ENCODE measurements around the gene HCN4.

The HCN4 gene

GRCh38 chr15:73330206-73331051, 38.3 kb downstream of the HCN4 start:
- Histone ChIP-seq H3K14ac (ENCODE audit: low read length) (no peak overlapping the region), H4K91ac (ENCODE audit: low read depth, low read length, poor library complexity) (no peak overlapping the region), H3K23ac (ENCODE audit: low read depth, low read length, poor library complexity) (no peak overlapping the region), H3K18ac (ENCODE audit: low read length) (no peak overlapping the region), H3K27ac (replicated peaks; ENCODE audit: low read length) (no peak overlapping the region), H2AK5ac (ENCODE audit: low read depth, low read length) (no peak overlapping the region), H3K4ac (ENCODE audit: low read length) (no peak overlapping the region), H3K79me1 (ENCODE audit: low read depth, low read length) (no peaks in the 10 kb centered on the region), H3K9me3 (replicated peaks in 1 of 2; ENCODE audit: control insufficient read depth in 2 of 2, insufficient read depth in 1 of 2, low read depth in 1 of 2, low read length in 2 of 2) (no peaks in the 10 kb centered on the region), H2AFZ (ENCODE audit: low read length) (no peak overlapping the region), H3K4me3 (ENCODE audit: low read length in 2 of 2) (no peak overlapping the region), H3K4me1 (ENCODE audit: control insufficient read depth in 2 of 2, insufficient read depth in 1 of 2, low read depth in 1 of 2, low read length in 2 of 2) (peaks cover 2% of the 10 kb centered on the region in 2 donors), H3K27me3 (ENCODE audit: control insufficient read depth in 3 of 3, insufficient read depth in 3 of 3, low read depth in 1 of 3, low read length in 3 of 3) (no peaks in the 10 kb centered on the region), H3K4me2 (ENCODE audit: insufficient read depth, low read length, poor library complexity, severe bottlenecking) (no peak overlapping the region), H2BK120ac (ENCODE audit: low read depth, low read length) (no peak overlapping the region), H2BK12ac (ENCODE audit: low read length) (no peak overlapping the region), H2BK5ac (ENCODE audit: low read length) (no peak overlapping the region), H2BK15ac (ENCODE audit: low read length) (no peak overlapping the region), H3K36me3 (replicated peaks in 1 of 2; ENCODE audit: control insufficient read depth in 2 of 2, insufficient read depth in 2 of 2, low read length in 2 of 2) (no peaks in the 10 kb centered on the region), H3K9ac (ENCODE audit: low read depth, low read length, poor library complexity) (no peak overlapping the region), H4K8ac (ENCODE audit: low read depth, low read length) (no peak overlapping the region)
- no CpG with 5 or more reads among the region's 15 CpGs for WGBS, 2 donors (ENCODE audit: extremely low coverage in 2 of 2, insufficient read length in 2 of 2, insufficient replicate concordance in 1 of 2)
- no peak for DNase-seq (ENCODE audit: low spot score)

- Histone ChIP-seq H3K27me3 (ENCODE audit: control insufficient read depth in 3 of 3, insufficient read depth in 3 of 3, low read depth in 1 of 3, low read length in 3 of 3) (no peaks in the 10 kb centered on the region), H3K14ac (ENCODE audit: low read length) (no peak overlapping the region), H4K8ac (ENCODE audit: low read depth, low read length) (no peak overlapping the region), H3K36me3 (replicated peaks in 1 of 2; ENCODE audit: control insufficient read depth in 2 of 2, insufficient read depth in 2 of 2, low read length in 2 of 2) (peaks cover 0 to 4% of the 10 kb centered on the region in 2 donors), H3K27ac (replicated peaks; ENCODE audit: low read length) (no peak overlapping the region), H2BK5ac (ENCODE audit: low read length) (peak overlapping the region; percentile 39), H3K4me1 (ENCODE audit: control insufficient read depth in 2 of 2, insufficient read depth in 1 of 2, low read depth in 1 of 2, low read length in 2 of 2) (peaks cover 2% of the 10 kb centered on the region in 2 donors), H3K4ac (ENCODE audit: low read length) (no peak overlapping the region), H2BK15ac (ENCODE audit: low read length) (no peak overlapping the region), H2AK5ac (ENCODE audit: low read depth, low read length) (no peak overlapping the region), H2BK120ac (ENCODE audit: low read depth, low read length) (no peak overlapping the region), H3K23ac (ENCODE audit: low read depth, low read length, poor library complexity) (peak overlapping the region; percentile 81), H3K9me3 (replicated peaks in 1 of 2; ENCODE audit: control insufficient read depth in 2 of 2, insufficient read depth in 1 of 2, low read depth in 1 of 2, low read length in 2 of 2) (no peaks in the 10 kb centered on the region), H2AFZ (ENCODE audit: low read length) (no peak overlapping the region), H4K91ac (ENCODE audit: low read depth, low read length, poor library complexity) (no peak overlapping the region), H2BK12ac (ENCODE audit: low read length) (no peak overlapping the region), H3K18ac (ENCODE audit: low read length) (no peak overlapping the region), H3K4me3 (ENCODE audit: low read length in 2 of 2) (no peak overlapping the region), H3K4me2 (ENCODE audit: insufficient read depth, low read length, poor library complexity, severe bottlenecking) (no peak overlapping the region), H3K9ac (ENCODE audit: low read depth, low read length, poor library complexity) (no peak overlapping the region), H3K79me1 (ENCODE audit: low read depth, low read length) (no peaks in the 10 kb centered on the region)
- no CpG with 5 or more reads among the region's 21 CpGs for WGBS, 2 donors (ENCODE audit: extremely low coverage in 2 of 2, insufficient read length in 2 of 2, insufficient replicate concordance in 1 of 2)
- no peak for DNase-seq (ENCODE audit: low spot score)
These were observed 39.1 kb downstream of the HCN4 start for GRCh38 chr15:73329501-73330200.

- no peak for DNase-seq (ENCODE audit: low spot score)
These were observed 39.8 kb downstream of the HCN4 start for GRCh38 chr15:73328981-73329380.

GRCh38 chr15:73328149-73328820, 40.5 kb downstream of the HCN4 start:
- DNase-seq (ENCODE audit: low spot score), result no peak
- H2BK15ac ChIP-seq (ENCODE audit: low read length), result no peak overlapping the region
- H3K4me1 ChIP-seq (ENCODE audit: control insufficient read depth in 2 of 2, insufficient read depth in 1 of 2, low read depth in 1 of 2, low read length in 2 of 2), result peaks cover 2% of the 10 kb centered on the region in 2 donors

More at GRCh38 chr15:73328981-73329380, 39.8 kb downstream of the HCN4 start:
- Histone ChIP-seq H2BK120ac (ENCODE audit: low read depth, low read length) (no peak overlapping the region), H4K91ac (ENCODE audit: low read depth, low read length, poor library complexity) (no peak overlapping the region), H3K4ac (ENCODE audit: low read length) (no peak overlapping the region), H3K18ac (ENCODE audit: low read length) (no peak overlapping the region), H3K14ac (ENCODE audit: low read length) (peak overlapping the region; percentile 14), H2AK5ac (ENCODE audit: low read depth, low read length) (no peak overlapping the region), H3K27ac (replicated peaks; ENCODE audit: low read length) (no peak overlapping the region), H2AFZ (ENCODE audit: low read length) (no peak overlapping the region), H2BK15ac (ENCODE audit: low read length) (no peak overlapping the region), H3K4me3 (ENCODE audit: low read length in 2 of 2) (no peak overlapping the region), H3K23ac (ENCODE audit: low read depth, low read length, poor library complexity) (no peak overlapping the region), H4K8ac (ENCODE audit: low read depth, low read length) (no peak overlapping the region), H3K9me3 (replicated peaks in 1 of 2; ENCODE audit: control insufficient read depth in 2 of 2, insufficient read depth in 1 of 2, low read depth in 1 of 2, low read length in 2 of 2) (no peaks in the 10 kb centered on the region), H3K4me1 (ENCODE audit: control insufficient read depth in 2 of 2, insufficient read depth in 1 of 2, low read depth in 1 of 2, low read length in 2 of 2) (peaks cover 2% of the 10 kb centered on the region in 2 donors), H3K4me2 (ENCODE audit: insufficient read depth, low read length, poor library complexity, severe bottlenecking) (no peak overlapping the region), H2BK12ac (ENCODE audit: low read length) (no peak overlapping the region), H2BK5ac (ENCODE audit: low read length) (no peak overlapping the region), H3K79me1 (ENCODE audit: low read depth, low read length) (peaks cover 2% of the 10 kb centered on the region), H3K27me3 (ENCODE audit: control insufficient read depth in 3 of 3, insufficient read depth in 3 of 3, low read depth in 1 of 3, low read length in 3 of 3) (no peaks in the 10 kb centered on the region), H3K36me3 (replicated peaks in 1 of 2; ENCODE audit: control insufficient read depth in 2 of 2, insufficient read depth in 2 of 2, low read length in 2 of 2) (peaks cover 0 to 4% of the 10 kb centered on the region in 2 donors), H3K9ac (ENCODE audit: low read depth, low read length, poor library complexity) (no peak overlapping the region)
- no CpG with 5 or more reads among the region's 10 CpGs for WGBS, 2 donors (ENCODE audit: extremely low coverage in 2 of 2, insufficient read length in 2 of 2, insufficient replicate concordance in 1 of 2)

More at GRCh38 chr15:73328149-73328820, 40.5 kb downstream of the HCN4 start:
- Histone ChIP-seq H3K18ac (ENCODE audit: low read length) (no peak overlapping the region), H4K91ac (ENCODE audit: low read depth, low read length, poor library complexity) (no peak overlapping the region), H3K23ac (ENCODE audit: low read depth, low read length, poor library complexity) (no peak overlapping the region), H2BK120ac (ENCODE audit: low read depth, low read length) (no peak overlapping the region), H3K9me3 (replicated peaks in 1 of 2; ENCODE audit: control insufficient read depth in 2 of 2, insufficient read depth in 1 of 2, low read depth in 1 of 2, low read length in 2 of 2) (no peaks in the 10 kb centered on the region), H3K14ac (ENCODE audit: low read length) (no peak overlapping the region), H3K27me3 (ENCODE audit: control insufficient read depth in 3 of 3, insufficient read depth in 3 of 3, low read depth in 1 of 3, low read length in 3 of 3) (no peaks in the 10 kb centered on the region), H2AK5ac (ENCODE audit: low read depth, low read length) (no peak overlapping the region), H2BK12ac (ENCODE audit: low read length) (no peak overlapping the region), H2BK5ac (ENCODE audit: low read length) (peak overlapping the region; percentile 75), H3K79me1 (ENCODE audit: low read depth, low read length) (peaks cover 2% of the 10 kb centered on the region), H3K9ac (ENCODE audit: low read depth, low read length, poor library complexity) (no peak overlapping the region), H3K36me3 (replicated peaks in 1 of 2; ENCODE audit: control insufficient read depth in 2 of 2, insufficient read depth in 2 of 2, low read length in 2 of 2) (peaks cover 0 to 4% of the 10 kb centered on the region in 2 donors), H3K4me3 (ENCODE audit: low read length in 2 of 2) (no peak overlapping the region), H2AFZ (ENCODE audit: low read length) (no peak overlapping the region), H3K4ac (ENCODE audit: low read length) (no peak overlapping the region), H4K8ac (ENCODE audit: low read depth, low read length) (no peak overlapping the region), H3K27ac (replicated peaks; ENCODE audit: low read length) (no peak overlapping the region), H3K4me2 (ENCODE audit: insufficient read depth, low read length, poor library complexity, severe bottlenecking) (no peak overlapping the region)
- WGBS, 2 donors (ENCODE audit: extremely low coverage in 2 of 2, insufficient read length in 2 of 2, insufficient replicate concordance in 1 of 2), result no CpG with 5 or more reads among the region's 12 CpGs
